ENCODE measurements around the gene USP31. TPM values are rescaled to one million over a fixed set of nuclear protein-coding genes. Genes with fewer than 3 reads are reported as not detected.
A peak's percentile ranks its signal among the peaks of the same experiment; 100 is the strongest.

USP31 gene
- total and polyA plus RNA-seq, 8 donors, result 1.7 to 18.5 (median 5.8) TPM

- WGBS, 5 donors, result 88 to 96% (median 96%) methylated on average over 8 of the region's 8 CpGs
- Histone ChIP-seq H3K4me1 (no peaks in the 10 kb centered on the region), H3K27me3 (no peaks in the 10 kb centered on the region), H3K27ac (no peak overlapping the region), H3K36me3 (peaks cover 0 to 76% (median 60%) of the 10 kb centered on the region in 4 donors), H3K4me3 (no peak overlapping the region), H3K9me3 (no peaks in the 10 kb centered on the region)
- DNase-seq, result no peak
- TF ChIP-seq POLR2A (IDR thresholded peaks at IDR 0.05) (no peak), POLR2AphosphoS5 (IDR thresholded peaks at IDR 0.05) (no peak), CTCF (IDR thresholded peaks at IDR 0.05) (no peak), EP300 (IDR thresholded peaks at IDR 0.05) (no peak)
- intact Hi-C loops (cut with DNase I; ENCODE audit: low total_unique reads), result no loop called here
Measured at GRCh38 chr16:23089111-23089510, 60.1 kb downstream of the USP31 start.

- intact Hi-C loops (cut with DNase I; ENCODE audit: low total_unique reads), result no loop called here
- WGBS, 5 donors, result 87 to 93% (median 88%) methylated on average over 4 of the region's 4 CpGs
Measured at GRCh38 chr16:23088018-23088417, 61.2 kb downstream of the USP31 start.

GRCh38 chr16:23085949-23086348 is 63.3 kb downstream of the USP31 start:
- no peak overlapping the region for H3K27ac ChIP-seq
- no peaks in the 10 kb centered on the region for H3K9me3 ChIP-seq
- H3K36me3 ChIP-seq, result peaks cover 0 to 92% (median 67%) of the 10 kb centered on the region in 4 donors
- intact Hi-C loops (cut with DNase I; ENCODE audit: low total_unique reads), result no loop called here
- TF ChIP-seq POLR2A (IDR thresholded peaks at IDR 0.05) (no peak), EP300 (IDR thresholded peaks at IDR 0.05) (no peak), CTCF (IDR thresholded peaks at IDR 0.05) (no peak), POLR2AphosphoS5 (IDR thresholded peaks at IDR 0.05) (no peak)
- WGBS, 5 donors, result 84 to 89% (median 88%) methylated on average over 3 of the region's 3 CpGs
- no peak overlapping the region for H3K4me3 ChIP-seq
- no peaks in the 10 kb centered on the region for H3K4me1 ChIP-seq
- DNase-seq, result no peak
- H3K27me3 ChIP-seq, result no peaks in the 10 kb centered on the region

More at GRCh38 chr16:23088018-23088417, 61.2 kb downstream of the USP31 start:
- H3K9me3 ChIP-seq, result no peaks in the 10 kb centered on the region
- TF ChIP-seq EP300 (IDR thresholded peaks at IDR 0.05) (no peak), POLR2A (IDR thresholded peaks at IDR 0.05) (no peak), CTCF (IDR thresholded peaks at IDR 0.05) (no peak), POLR2AphosphoS5 (IDR thresholded peaks at IDR 0.05) (no peak)
- no peak overlapping the region for H3K27ac ChIP-seq
- H3K36me3 ChIP-seq, result peaks cover 0 to 76% (median 54%) of the 10 kb centered on the region in 4 donors
- H3K4me3 ChIP-seq, result no peak overlapping the region
- no peak for DNase-seq
- no peaks in the 10 kb centered on the region for H3K4me1 ChIP-seq
- no peaks in the 10 kb centered on the region for H3K27me3 ChIP-seq

GRCh38 chr16:23082161-23082788 is 67.0 kb downstream of the USP31 start:
- Histone ChIP-seq H3K27me3 (no peaks in the 10 kb centered on the region), H3K27ac (no peak overlapping the region), H3K9me3 (no peaks in the 10 kb centered on the region), H3K4me3 (no peak overlapping the region), H3K4me1 (no peaks in the 10 kb centered on the region), H3K36me3 (peaks cover 6 to 88% (median 75%) of the 10 kb centered on the region in 4 donors)
- 88 to 91% (median 91%) methylated on average over 8 to 9 of the region's 9 CpGs for WGBS, 5 donors
- intact Hi-C loops (cut with DNase I; ENCODE audit: low total_unique reads), result no loop called here
- DNase-seq, result peak in 1 of 2 donors; percentile 37
- TF ChIP-seq POLR2A (IDR thresholded peaks at IDR 0.05) (no peak), POLR2AphosphoS5 (IDR thresholded peaks at IDR 0.05) (no peak), EP300 (IDR thresholded peaks at IDR 0.05) (no peak), CTCF (IDR thresholded peaks at IDR 0.05) (no peak)
